Cardiac muscle cell (in vitro differentiated cells and primary cell): ENCODE data around the gene AMD1. TPM values are rescaled to one million over a fixed set of nuclear protein-coding genes. Genes with fewer than 3 reads are reported as not detected.

Experiments
- DNase-seq, 2 donors: peaks; one replicate each; pipeline versions ENCODE4 v3.0.0 to v3.0.0-alpha.2; 2010 to 2017; ENCODE audit warnings: low read depth in 1 of 2, low spot score in 1 of 2
- H3K27ac ChIP-seq: fragments of 200-600 bp; sonication (generic); 2 replicates; pipeline ENCODE4 v1.5.1; 2016
- H3K27me3 ChIP-seq: fragments of 200-600 bp; sonication (generic); 2 replicates; pipeline ENCODE4 v1.6.0; 2016; ENCODE audit warnings: control low read depth
- H3K36me3 ChIP-seq: fragments of 200-600 bp; sonication (generic); 2 replicates; pipeline ENCODE4 v1.5.1; 2016; ENCODE audit warnings: control low read depth
- H3K4me1 ChIP-seq: fragments of 200-600 bp; sonication (generic); 2 replicates; pipeline ENCODE4 v1.8.1; 2017; ENCODE audit warnings: low read depth, mild to moderate bottlenecking, mixed run types
- H3K4me3 ChIP-seq: fragments of 200-600 bp; sonication (generic); 2 replicates; pipeline ENCODE4 v1.5.1; 2016; ENCODE audit warnings: mild to moderate bottlenecking
- H3K9me3 ChIP-seq: fragments of 200-600 bp; sonication (generic); 2 replicates; pipeline ENCODE4 v1.5.1; 2017; ENCODE audit warnings: low read depth, mild to moderate bottlenecking, control low read depth
- polyA plus RNA-seq: library from polyadenylated mRNA; unstranded; fragments of >200 nt; fragmentation: Nextera tagmentation; extraction: Ambion mirVana; gene quantifications from 2 replicates; pipeline ENCODE4 v1.2.1, GENCODE V29; 2016
- total RNA-seq: library from RNA; depleted of rRNA; stranded (reverse); fragments of >200 nt; gene quantifications from 2 replicates; pipeline ENCODE4 v1.2.3, GENCODE V29; 2016
- TF ChIP-seq, protein P1 (sequence below): IDR thresholded peaks from 2 replicates; pipeline ENCODE4 v1.5.1; 2012; ENCODE audit warnings: low read depth, mild to moderate bottlenecking, low read length

The AMD1 gene
- total and polyA plus RNA-seq, 2 experiments from 2014 or later, result 45.1 to 48.2 TPM

DNA sequence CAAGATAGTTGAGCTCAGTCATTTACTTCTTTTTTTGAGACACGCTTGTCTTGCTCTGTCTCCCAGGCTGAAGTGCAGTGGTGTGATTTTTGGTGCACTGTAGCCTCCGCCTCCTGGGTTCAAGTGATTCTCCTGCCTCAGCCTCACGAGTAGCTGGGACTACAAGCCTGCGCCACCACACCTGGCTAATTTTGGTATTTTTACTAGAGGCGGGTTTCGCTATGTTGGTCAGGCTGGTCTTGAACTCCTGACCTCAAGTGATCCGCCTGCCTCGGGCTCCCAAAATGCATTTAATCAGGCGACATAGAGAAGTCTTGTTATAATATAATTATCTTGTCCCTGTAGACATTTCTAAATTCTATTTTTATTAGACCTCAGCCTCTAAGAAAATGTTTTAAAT, 6.1 kb downstream of the AMD1 start:
- Histone ChIP-seq H3K27ac (no peak overlapping the region), H3K4me3 (no peak overlapping the region), H3K27me3 (no peaks in the 10 kb centered on the region), H3K4me1 (peaks cover 54% of the 10 kb centered on the region), H3K36me3 (no peaks in the 10 kb centered on the region), H3K9me3 (no peaks in the 10 kb centered on the region)
- no peak for DNase-seq
- TF ChIP-seq, protein P1, sequence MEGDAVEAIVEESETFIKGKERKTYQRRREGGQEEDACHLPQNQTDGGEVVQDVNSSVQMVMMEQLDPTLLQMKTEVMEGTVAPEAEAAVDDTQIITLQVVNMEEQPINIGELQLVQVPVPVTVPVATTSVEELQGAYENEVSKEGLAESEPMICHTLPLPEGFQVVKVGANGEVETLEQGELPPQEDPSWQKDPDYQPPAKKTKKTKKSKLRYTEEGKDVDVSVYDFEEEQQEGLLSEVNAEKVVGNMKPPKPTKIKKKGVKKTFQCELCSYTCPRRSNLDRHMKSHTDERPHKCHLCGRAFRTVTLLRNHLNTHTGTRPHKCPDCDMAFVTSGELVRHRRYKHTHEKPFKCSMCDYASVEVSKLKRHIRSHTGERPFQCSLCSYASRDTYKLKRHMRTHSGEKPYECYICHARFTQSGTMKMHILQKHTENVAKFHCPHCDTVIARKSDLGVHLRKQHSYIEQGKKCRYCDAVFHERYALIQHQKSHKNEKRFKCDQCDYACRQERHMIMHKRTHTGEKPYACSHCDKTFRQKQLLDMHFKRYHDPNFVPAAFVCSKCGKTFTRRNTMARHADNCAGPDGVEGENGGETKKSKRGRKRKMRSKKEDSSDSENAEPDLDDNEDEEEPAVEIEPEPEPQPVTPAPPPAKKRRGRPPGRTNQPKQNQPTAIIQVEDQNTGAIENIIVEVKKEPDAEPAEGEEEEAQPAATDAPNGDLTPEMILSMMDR, result no peak

GRCh38 chr6:110881546-110882273, 7.1 kb downstream of the AMD1 start:
- TF ChIP-seq, protein P1, result no peak
- Histone ChIP-seq H3K9me3 (no peaks in the 10 kb centered on the region), H3K36me3 (no peaks in the 10 kb centered on the region), H3K27ac (peak overlapping the region; percentile 85), H3K4me1 (peaks cover 54% of the 10 kb centered on the region), H3K4me3 (no peak overlapping the region), H3K27me3 (no peaks in the 10 kb centered on the region)
- DNase-seq, result no peak

DNA sequence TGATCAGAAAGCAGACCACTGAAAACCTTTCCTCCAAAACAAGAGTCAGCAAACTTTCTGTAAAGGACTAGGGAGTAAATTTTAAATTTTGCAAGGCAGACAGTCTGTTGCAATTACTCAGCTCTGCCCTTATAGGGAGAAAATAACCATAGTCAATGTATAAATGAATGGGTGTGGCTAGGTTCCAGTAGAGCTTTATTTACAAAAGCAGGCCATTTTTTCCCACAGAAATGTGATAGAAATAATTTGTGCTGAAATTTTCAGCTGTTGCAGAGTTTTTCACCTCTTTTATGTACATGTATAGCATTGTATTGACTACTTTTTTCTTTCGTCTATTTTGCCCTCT, 7.7 kb downstream of the AMD1 start:
- Histone ChIP-seq H3K4me3 (no peak overlapping the region), H3K4me1 (peaks cover 54% of the 10 kb centered on the region), H3K27ac (peak overlapping the region; percentile 85), H3K9me3 (no peaks in the 10 kb centered on the region), H3K36me3 (no peaks in the 10 kb centered on the region), H3K27me3 (no peaks in the 10 kb centered on the region)
- DNase-seq, result no peak
- TF ChIP-seq, protein P1, result no peak

- H3K4me1 ChIP-seq, result peaks cover 47% of the 10 kb centered on the region
- no peaks in the 10 kb centered on the region for H3K36me3 ChIP-seq
- DNase-seq, result peak in 1 of 2 donors; percentile 25
- no peak overlapping the region for H3K4me3 ChIP-seq
- no peaks in the 10 kb centered on the region for H3K27me3 ChIP-seq
- peak overlapping the region; percentile 85 for H3K27ac ChIP-seq
- no peaks in the 10 kb centered on the region for H3K9me3 ChIP-seq
- TF ChIP-seq, protein P1, result no peak
Measured at GRCh38 chr6:110882824-110883554, 8.4 kb downstream of the AMD1 start.

DNA sequence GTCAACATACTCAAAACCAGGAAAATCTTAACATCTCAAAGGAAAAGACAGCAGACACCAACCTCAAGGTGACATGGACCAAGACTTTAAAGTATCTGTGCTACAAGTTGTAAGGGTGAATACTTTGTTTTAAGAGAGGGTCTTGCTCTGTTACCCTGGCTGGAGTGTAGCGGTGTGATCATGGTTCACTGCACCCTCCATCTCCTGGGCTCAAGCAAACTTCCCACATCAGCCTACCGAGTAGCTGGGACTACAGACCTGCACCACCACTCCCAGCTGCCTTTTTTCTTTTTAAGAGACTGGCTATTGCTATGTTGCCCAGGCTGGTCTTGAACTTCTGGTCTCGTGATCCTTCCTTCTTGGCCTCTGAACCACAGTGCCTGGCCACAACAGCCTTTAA, 9.7 kb downstream of the AMD1 start:
- Histone ChIP-seq H3K36me3 (no peaks in the 10 kb centered on the region), H3K9me3 (no peaks in the 10 kb centered on the region), H3K27me3 (no peaks in the 10 kb centered on the region), H3K4me3 (no peak overlapping the region), H3K4me1 (peaks cover 36% of the 10 kb centered on the region), H3K27ac (peak overlapping the region; percentile 55)
- DNase-seq, result no peak
- TF ChIP-seq, protein P1, result no peak
